K562 (cell line): ENCODE results near the gene LYPD5. TPM values are rescaled to one million over a fixed set of nuclear protein-coding genes. Genes with fewer than 3 reads are reported as not detected.

Source experiments
- BHLHE40 ChIP-seq: IDR thresholded peaks from 2 replicates; pipeline ENCODE4 v1.6.1; 2011; ENCODE audit warnings: low read length, improper control_type of control experiment
- CHD1 ChIP-seq: fragments of 200-600 bp; sonication (generic); IDR thresholded peaks from one replicate; pipeline ENCODE4 v1.6.1; 2012; ENCODE audit warnings: mild to moderate bottlenecking, moderate library complexity, low read length, inconsistent platforms
- EHMT2 ChIP-seq: fragments of 450-650 bp; IDR thresholded peaks from 2 replicates; pipeline ENCODE4 v1.6.1; 2018; ENCODE audit warnings: antibody characterized with exemption
- ETS2 ChIP-seq: IDR thresholded peaks from 2 replicates; pipeline ENCODE4 v1.6.1; 2016; ENCODE audit warnings: borderline replicate concordance, missing genetic modification characterization, mild to moderate bottlenecking, moderate library complexity, missing compliant biosample characterization; ENCODE audit not compliant: poor library complexity, severe bottlenecking
- ILK ChIP-seq: fragments of 450-650 bp; IDR thresholded peaks from 2 replicates; pipeline ENCODE4 v1.6.1; 2016; ENCODE audit warnings: missing genetic modification characterization, low read depth, mild to moderate bottlenecking, missing compliant biosample characterization, moderate library complexity, borderline replicate concordance
- SMAD3 ChIP-seq: fragments of 450-650 bp; formaldehyde crosslinking; conservative IDR thresholded peaks from 2 replicates; pipeline ENCODE4 v1.4.0; 2020; ENCODE audit warnings: mild to moderate bottlenecking
- TSC22D4 ChIP-seq: fragments of 450-650 bp; IDR thresholded peaks from 2 replicates; pipeline ENCODE4 v1.6.1; 2016; ENCODE audit warnings: missing genetic modification characterization, missing biosample characterization, control low read depth
- XRCC4 ChIP-seq: IDR thresholded peaks from one replicate; pipeline ENCODE4 v1.6.1; 2011; ENCODE audit not compliant: insufficient read depth, insufficient read length; ENCODE audit errors: extremely low read depth
- ZNF224 ChIP-seq: sonication (generic); formaldehyde crosslinking; IDR thresholded peaks from 2 replicates; pipeline ENCODE4 v1.8.0; 2022; ENCODE audit warnings: mild to moderate bottlenecking, missing genetic modification reagents
- ZNF699 ChIP-seq: fragments of 250-450 bp; sonication (Bioruptor Pico); IDR thresholded peaks from 2 replicates; pipeline ENCODE4 v1.8.0; 2021; ENCODE audit warnings: mild to moderate bottlenecking, moderate library complexity; ENCODE audit not compliant: insufficient replicate concordance
- polyA plus RNA-seq, 8 experiments: library from polyadenylated mRNA; depleted of rRNA in 4 of 8; stranded (reverse) in 5 of 8; unstranded in 3 of 8; fragments of >200 nt; fragmentation: Nextera tagmentation in 2 of 8; fragmentation: Illumina TruSeq in 1 of 8; extraction: Ambion mirVana in 2 of 8; extraction: Trizol in 1 of 8; gene quantifications; 2 replicates each; pipeline versions ENCODE4 v1.2.1 to v1.2.3, GENCODE V29; 2011 to 2014; ENCODE audit warnings: inconsistent platforms in 1 of 8, missing spikeins in 1 of 8
- total RNA-seq, 7 experiments: library from RNA; depleted of rRNA in 6 of 7; stranded (reverse); fragments of >200 nt in 6 of 7; fragmentation: Illumina TruSeq in 2 of 7; extraction: Trizol in 2 of 7; gene quantifications; 2 replicates each; pipeline versions ENCODE4 v1.2.1 to v1.2.3, GENCODE V29; 2011 to 2021; ENCODE audit warnings: low replicate concordance in 1 of 7
- TF ChIP-seq, protein P1 (sequence below): fragments of 250-450 bp; sonication (Bioruptor Pico); IDR thresholded peaks from 2 replicates; pipeline ENCODE4 v1.5.0; 2021; ENCODE audit warnings: mild to moderate bottlenecking, borderline replicate concordance
- TF ChIP-seq, protein P2 (sequence below): sonication (generic); formaldehyde crosslinking; IDR thresholded peaks from 2 replicates; pipeline ENCODE4 v1.8.1; 2023; ENCODE audit warnings: missing genetic modification reagents, mild to moderate bottlenecking, borderline replicate concordance
- TF ChIP-seq, protein P3 (sequence below): fragments of 450-650 bp; IDR thresholded peaks from one replicate; pipeline ENCODE4 v1.6.1; 2018; ENCODE audit warnings: mild to moderate bottlenecking, moderate library complexity; ENCODE audit not compliant: partially characterized antibody
- TF ChIP-seq, protein P4 (sequence below), 3 experiments: IDR thresholded peaks in 2 of 3; conservative IDR thresholded peaks in 1 of 3; 2 replicates each; pipeline ENCODE4 v1.5.1; 2011 to 2012; ENCODE audit warnings: low read length in 3 of 3, mild to moderate bottlenecking in 3 of 3, control low read depth in 2 of 3, improper control_type of control experiment in 1 of 3, inconsistent platforms in 1 of 3, low read depth in 1 of 3, mixed read lengths in 1 of 3, moderate library complexity in 1 of 3; ENCODE audit not compliant: insufficient read depth in 2 of 3

Gene LYPD5
- total and polyA plus RNA-seq, 9 of the 15 experiments (the other 6 are each of a cell fraction or from before 2014, with no cell fraction given) = 0.03 to 0.22 (median 0.10) TPM; not detected in 3

DNA sequence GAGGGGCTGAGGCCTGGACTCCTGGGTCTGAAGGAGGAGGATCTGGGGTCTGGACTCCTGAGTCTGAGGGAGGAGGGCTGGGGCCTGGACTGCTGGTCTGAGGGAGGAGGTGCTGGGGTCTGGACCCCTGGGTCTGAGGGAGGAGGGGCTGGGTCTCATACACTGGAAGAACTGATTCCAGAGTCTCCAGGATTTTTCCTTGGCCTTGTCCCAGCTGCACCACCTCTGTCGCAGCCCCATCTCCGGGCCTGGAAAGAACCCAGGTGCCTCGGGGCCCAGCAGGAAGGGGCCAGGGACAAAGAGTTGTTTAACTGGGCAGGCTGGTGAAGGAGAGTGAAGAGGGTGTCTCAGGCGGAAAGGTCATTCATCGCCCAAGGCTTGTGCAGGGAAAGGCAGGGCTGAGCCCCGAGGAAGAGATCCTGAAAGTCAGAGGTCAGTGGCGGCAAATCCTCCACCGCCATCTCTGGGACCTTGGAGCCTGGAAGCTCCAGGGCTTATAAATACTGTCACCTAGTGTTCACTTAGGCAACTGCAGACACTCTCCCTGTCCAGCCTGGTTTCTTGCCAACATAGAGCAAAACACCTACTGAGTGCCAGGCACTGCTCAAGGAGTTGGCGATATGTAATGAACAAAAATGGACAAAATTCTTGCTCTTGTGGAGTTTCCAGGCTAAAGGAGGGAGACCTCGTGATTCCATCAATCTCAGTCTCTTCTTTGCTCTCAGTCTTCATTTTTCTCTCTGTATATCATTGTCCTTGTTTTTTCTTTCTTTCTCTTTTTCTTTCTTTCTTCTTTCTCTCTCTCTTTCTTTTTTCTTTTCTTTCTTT lies 17.1 kb downstream of the LYPD5 start (continued):
- TF ChIP-seq, protein P1, sequence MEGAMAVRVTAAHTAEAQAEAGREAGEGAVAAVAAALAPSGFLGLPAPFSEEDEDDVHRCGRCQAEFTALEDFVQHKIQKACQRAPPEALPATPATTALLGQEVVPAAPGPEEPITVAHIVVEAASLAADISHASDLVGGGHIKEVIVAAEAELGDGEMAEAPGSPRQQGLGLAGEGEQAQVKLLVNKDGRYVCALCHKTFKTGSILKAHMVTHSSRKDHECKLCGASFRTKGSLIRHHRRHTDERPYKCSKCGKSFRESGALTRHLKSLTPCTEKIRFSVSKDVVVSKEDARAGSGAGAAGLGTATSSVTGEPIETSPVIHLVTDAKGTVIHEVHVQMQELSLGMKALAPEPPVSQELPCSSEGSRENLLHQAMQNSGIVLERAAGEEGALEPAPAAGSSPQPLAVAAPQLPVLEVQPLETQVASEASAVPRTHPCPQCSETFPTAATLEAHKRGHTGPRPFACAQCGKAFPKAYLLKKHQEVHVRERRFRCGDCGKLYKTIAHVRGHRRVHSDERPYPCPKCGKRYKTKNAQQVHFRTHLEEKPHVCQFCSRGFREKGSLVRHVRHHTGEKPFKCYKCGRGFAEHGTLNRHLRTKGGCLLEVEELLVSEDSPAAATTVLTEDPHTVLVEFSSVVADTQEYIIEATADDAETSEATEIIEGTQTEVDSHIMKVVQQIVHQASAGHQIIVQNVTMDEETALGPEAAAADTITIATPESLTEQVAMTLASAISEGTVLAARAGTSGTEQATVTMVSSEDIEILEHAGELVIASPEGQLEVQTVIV = no peak
- TF ChIP-seq, protein P2, sequence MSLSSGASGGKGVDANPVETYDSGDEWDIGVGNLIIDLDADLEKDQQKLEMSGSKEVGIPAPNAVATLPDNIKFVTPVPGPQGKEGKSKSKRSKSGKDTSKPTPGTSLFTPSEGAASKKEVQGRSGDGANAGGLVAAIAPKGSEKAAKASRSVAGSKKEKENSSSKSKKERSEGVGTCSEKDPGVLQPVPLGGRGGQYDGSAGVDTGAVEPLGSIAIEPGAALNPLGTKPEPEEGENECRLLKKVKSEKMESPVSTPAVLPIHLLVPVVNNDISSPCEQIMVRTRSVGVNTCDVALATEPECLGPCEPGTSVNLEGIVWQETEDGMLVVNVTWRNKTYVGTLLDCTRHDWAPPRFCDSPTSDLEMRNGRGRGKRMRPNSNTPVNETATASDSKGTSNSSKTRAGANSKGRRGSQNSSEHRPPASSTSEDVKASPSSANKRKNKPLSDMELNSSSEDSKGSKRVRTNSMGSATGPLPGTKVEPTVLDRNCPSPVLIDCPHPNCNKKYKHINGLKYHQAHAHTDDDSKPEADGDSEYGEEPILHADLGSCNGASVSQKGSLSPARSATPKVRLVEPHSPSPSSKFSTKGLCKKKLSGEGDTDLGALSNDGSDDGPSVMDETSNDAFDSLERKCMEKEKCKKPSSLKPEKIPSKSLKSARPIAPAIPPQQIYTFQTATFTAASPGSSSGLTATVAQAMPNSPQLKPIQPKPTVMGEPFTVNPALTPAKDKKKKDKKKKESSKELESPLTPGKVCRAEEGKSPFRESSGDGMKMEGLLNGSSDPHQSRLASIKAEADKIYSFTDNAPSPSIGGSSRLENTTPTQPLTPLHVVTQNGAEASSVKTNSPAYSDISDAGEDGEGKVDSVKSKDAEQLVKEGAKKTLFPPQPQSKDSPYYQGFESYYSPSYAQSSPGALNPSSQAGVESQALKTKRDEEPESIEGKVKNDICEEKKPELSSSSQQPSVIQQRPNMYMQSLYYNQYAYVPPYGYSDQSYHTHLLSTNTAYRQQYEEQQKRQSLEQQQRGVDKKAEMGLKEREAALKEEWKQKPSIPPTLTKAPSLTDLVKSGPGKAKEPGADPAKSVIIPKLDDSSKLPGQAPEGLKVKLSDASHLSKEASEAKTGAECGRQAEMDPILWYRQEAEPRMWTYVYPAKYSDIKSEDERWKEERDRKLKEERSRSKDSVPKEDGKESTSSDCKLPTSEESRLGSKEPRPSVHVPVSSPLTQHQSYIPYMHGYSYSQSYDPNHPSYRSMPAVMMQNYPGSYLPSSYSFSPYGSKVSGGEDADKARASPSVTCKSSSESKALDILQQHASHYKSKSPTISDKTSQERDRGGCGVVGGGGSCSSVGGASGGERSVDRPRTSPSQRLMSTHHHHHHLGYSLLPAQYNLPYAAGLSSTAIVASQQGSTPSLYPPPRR (CRISPR knock-in tag) = no peak
- TF ChIP-seq ILK (tag) (no peak), XRCC4 (no peak), ZNF699 (CRISPR knock-in tag) (no peak), BHLHE40 (0 out of 2 replicates have a peak, but pooled peaks have one; percentile 17), ZNF224 (CRISPR knock-in tag) (no peak), TSC22D4 (tag) (no peak), CHD1 (no peak), SMAD3 (CRISPR knock-in tag) (0 out of 2 replicates have a peak, but pooled peaks have one; percentile 7), ETS2 (tag) (no peak), EHMT2 (no peak)
- TF ChIP-seq, protein P3, sequence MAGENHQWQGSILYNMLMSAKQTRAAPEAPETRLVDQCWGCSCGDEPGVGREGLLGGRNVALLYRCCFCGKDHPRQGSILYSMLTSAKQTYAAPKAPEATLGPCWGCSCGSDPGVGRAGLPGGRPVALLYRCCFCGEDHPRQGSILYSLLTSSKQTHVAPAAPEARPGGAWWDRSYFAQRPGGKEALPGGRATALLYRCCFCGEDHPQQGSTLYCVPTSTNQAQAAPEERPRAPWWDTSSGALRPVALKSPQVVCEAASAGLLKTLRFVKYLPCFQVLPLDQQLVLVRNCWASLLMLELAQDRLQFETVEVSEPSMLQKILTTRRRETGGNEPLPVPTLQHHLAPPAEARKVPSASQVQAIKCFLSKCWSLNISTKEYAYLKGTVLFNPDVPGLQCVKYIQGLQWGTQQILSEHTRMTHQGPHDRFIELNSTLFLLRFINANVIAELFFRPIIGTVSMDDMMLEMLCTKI = no peak
- TF ChIP-seq, protein P4, sequence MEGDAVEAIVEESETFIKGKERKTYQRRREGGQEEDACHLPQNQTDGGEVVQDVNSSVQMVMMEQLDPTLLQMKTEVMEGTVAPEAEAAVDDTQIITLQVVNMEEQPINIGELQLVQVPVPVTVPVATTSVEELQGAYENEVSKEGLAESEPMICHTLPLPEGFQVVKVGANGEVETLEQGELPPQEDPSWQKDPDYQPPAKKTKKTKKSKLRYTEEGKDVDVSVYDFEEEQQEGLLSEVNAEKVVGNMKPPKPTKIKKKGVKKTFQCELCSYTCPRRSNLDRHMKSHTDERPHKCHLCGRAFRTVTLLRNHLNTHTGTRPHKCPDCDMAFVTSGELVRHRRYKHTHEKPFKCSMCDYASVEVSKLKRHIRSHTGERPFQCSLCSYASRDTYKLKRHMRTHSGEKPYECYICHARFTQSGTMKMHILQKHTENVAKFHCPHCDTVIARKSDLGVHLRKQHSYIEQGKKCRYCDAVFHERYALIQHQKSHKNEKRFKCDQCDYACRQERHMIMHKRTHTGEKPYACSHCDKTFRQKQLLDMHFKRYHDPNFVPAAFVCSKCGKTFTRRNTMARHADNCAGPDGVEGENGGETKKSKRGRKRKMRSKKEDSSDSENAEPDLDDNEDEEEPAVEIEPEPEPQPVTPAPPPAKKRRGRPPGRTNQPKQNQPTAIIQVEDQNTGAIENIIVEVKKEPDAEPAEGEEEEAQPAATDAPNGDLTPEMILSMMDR (IDR thresholded peaks at IDR 0.05 in 2 of 3, conservative IDR thresholded peaks at IDR 0.05 in 1 of 3; ENCODE audit: insufficient read depth in 2 of 3, low read depth in 1 of 3, low read length in 3 of 3) = peak; percentile 97 to 99 (median 98)
